ENCODE results near the gene C1orf159. TPM values are rescaled to one million over a fixed set of nuclear protein-coding genes. Genes with fewer than 3 reads are reported as not detected.

The C1orf159 gene
- total and polyA plus RNA-seq, 2 donors (not counting 1 experiment from before 2014, with no cell fraction given) = 23.0 to 25.6 TPM

DNA sequence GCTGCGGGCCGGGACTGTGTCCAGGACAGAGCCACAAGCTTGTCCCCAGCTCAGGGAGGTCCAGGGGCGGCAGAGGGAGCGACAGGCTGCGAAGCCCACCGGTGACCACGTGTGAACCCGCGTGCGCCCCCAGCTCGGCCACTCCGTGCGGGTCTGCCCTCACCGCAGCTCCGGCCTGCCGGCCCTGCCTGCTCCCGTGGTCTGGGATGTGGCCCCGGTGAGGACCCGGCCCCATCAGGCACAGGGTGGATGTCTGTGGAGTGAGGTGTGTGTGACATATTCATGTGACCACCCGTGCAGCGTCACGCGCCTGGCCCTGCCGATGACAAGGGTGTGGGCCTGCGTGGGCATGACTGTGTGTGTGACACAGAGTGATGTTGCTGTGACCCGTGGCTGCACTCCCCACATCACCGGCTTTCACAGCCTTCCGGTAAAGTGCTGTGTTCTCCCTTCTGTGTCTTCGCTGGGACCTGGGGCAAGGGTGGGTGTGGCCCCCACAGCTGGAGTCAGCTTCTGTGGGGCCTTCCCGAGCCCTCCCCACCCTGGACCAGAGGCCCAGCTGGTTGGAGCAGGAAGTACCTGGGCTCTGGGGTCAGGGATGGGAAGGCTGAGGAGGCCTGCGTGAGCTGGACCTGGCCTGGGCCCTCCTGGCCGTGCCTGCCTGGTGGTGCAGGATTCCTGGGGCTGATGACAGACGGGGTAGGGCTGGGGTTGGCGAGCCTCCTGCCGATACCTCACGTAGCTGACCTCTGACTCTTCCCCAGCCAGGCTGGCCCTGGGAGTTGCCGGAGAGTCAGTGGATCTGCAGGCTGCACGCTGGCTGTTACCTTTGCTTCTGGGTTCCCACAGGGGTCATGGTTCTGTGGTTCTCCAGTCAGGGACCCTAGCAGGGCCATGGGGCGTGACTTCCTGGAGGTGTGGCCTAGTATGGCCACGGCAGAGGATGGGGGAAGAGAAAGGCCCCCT, 45.9 kb downstream of the C1orf159 start:
- ATAC-seq (ENCODE audit: low read depth) (peak; percentile 10), DNase-seq (peak; percentile 80)
- ChIA-PET POLR2A (interaction anchor here (0.8 to 1.2 kb wide), 2 partner anchors 9 to 37 kb away, joined by 3 to 5 read pairs; no protein-coding TSS in a partner anchor), CTCF (interaction anchor here (1.3 kb wide), 1 partner anchor 37 kb away, joined by 4 read pairs; no protein-coding TSS in a partner anchor)
- 63% methylated on average over 38 of the region's 40 CpGs for WGBS (ENCODE audit: insufficient coverage)
- TF ChIP-seq EZH2 (IDR thresholded peaks at IDR 0.05; ENCODE audit: borderline replicate concordance, insufficient read depth, low read depth, low read length, poor library complexity, severe bottlenecking) = no peak
- TF ChIP-seq, protein P1, sequence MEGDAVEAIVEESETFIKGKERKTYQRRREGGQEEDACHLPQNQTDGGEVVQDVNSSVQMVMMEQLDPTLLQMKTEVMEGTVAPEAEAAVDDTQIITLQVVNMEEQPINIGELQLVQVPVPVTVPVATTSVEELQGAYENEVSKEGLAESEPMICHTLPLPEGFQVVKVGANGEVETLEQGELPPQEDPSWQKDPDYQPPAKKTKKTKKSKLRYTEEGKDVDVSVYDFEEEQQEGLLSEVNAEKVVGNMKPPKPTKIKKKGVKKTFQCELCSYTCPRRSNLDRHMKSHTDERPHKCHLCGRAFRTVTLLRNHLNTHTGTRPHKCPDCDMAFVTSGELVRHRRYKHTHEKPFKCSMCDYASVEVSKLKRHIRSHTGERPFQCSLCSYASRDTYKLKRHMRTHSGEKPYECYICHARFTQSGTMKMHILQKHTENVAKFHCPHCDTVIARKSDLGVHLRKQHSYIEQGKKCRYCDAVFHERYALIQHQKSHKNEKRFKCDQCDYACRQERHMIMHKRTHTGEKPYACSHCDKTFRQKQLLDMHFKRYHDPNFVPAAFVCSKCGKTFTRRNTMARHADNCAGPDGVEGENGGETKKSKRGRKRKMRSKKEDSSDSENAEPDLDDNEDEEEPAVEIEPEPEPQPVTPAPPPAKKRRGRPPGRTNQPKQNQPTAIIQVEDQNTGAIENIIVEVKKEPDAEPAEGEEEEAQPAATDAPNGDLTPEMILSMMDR (IDR thresholded peaks at IDR 0.05) = no peak
- Histone ChIP-seq H3K4me1 (ENCODE audit: control insufficient read depth in 2 of 2, insufficient read depth in 2 of 2, low read length in 2 of 2) (peaks cover 24 to 26% of the 10 kb centered on the region in 2 donors), H2AFZ (ENCODE audit: insufficient read depth, low read depth, low read length, poor library complexity, severe bottlenecking) (peak overlapping the region; percentile 72), H3K9me3 (ENCODE audit: control extremely low read depth in 1 of 3, control insufficient read depth in 2 of 3, insufficient read depth in 1 of 3, low read length in 2 of 3) (peaks cover 0 to 7% (median 0%) of the 10 kb centered on the region in 3 donors), H3K79me2 (ENCODE audit: control insufficient read depth, insufficient read depth, low read length) (no peaks in the 10 kb centered on the region), H3K4me2 (replicated peaks; ENCODE audit: low read depth, low read length, poor library complexity, severe bottlenecking) (peak overlapping the region; percentile 97), H3K27ac (ENCODE audit: low read length in 2 of 2) (peak overlapping the region; percentile 73 to 77), H3K36me3 (replicated peaks in 1 of 2; ENCODE audit: control extremely low read depth in 1 of 2, control insufficient read depth in 1 of 2, extremely low read depth in 1 of 2, insufficient read depth in 2 of 2, low read length in 1 of 2) (no peaks in the 10 kb centered on the region), H3K27me3 (replicated peaks in 1 of 4; ENCODE audit: control extremely low read depth in 1 of 4, control insufficient read depth in 3 of 4, insufficient read depth in 4 of 4, low read length in 3 of 4) (peaks cover 0 to 14% (median 0%) of the 10 kb centered on the region in 4 experiments), H4K20me1 (ENCODE audit: control insufficient read depth, insufficient read depth, low read length, poor library complexity, severe bottlenecking) (peaks cover 13% of the 10 kb centered on the region), H3K4me3 (ENCODE audit: control extremely low read depth in 1 of 5, extremely low read depth in 1 of 5, insufficient read depth in 1 of 5, low read depth in 2 of 5, low read length in 4 of 5) (peak overlapping the region in 4 of 5 experiments; percentile 56 to 71 (median 67)), H3K9ac (ENCODE audit: low read length) (peak overlapping the region; percentile 87)
- intact Hi-C loops (cut with micrococcal nuclease) = loop anchor here (1.0 to 10.0 kb wide), 3 partner anchors 11 to 55 kb away; partner anchors contain the start of genes C1orf159 and ISG15
- Mint-ChIP-seq H3K4me1 (peaks cover 22% of the 10 kb centered on the region), H3K27me3 (peaks cover 5% of the 10 kb centered on the region), H3K27ac (peak overlapping the region; percentile 85), H3K9me3 (ENCODE audit: insufficient read depth) (no peaks in the 10 kb centered on the region), H3K4me3 (peak overlapping the region; percentile 82)
